Astrocyte (in vitro differentiated cells and primary cell): ENCODE measurements around the gene SIGLEC8. TPM values are rescaled to one million over a fixed set of nuclear protein-coding genes. Genes with fewer than 3 reads are reported as not detected.

Source experiments
- DNase-seq: peaks from one replicate; pipeline ENCODE4 v3.0.0-alpha.2; 2010; ENCODE audit warnings: low read depth
- FAIRE-seq: peaks from 2 replicates; lab custom pipeline; 2011; peaks lifted over from hg19 to GRCh38; lab: Jason Lieb, UNC
- H2AFZ ChIP-seq: 2 replicates; pipeline ENCODE4 v1.6.0; 2012; ENCODE audit warnings: low read depth, low read length, inconsistent platforms
- H3K27ac ChIP-seq: 2 replicates; pipeline ENCODE4 v1.5.1; 2011; ENCODE audit warnings: low read depth, low read length, inconsistent platforms
- H3K27me3 ChIP-seq: 2 replicates; pipeline ENCODE4 v1.6.0; 2011; ENCODE audit warnings: low read length, inconsistent platforms; ENCODE audit not compliant: insufficient read depth
- H3K36me3 ChIP-seq: 2 replicates; pipeline ENCODE4 v1.5.1; 2011; ENCODE audit warnings: low read length, inconsistent platforms; ENCODE audit not compliant: insufficient read depth
- H3K4me1 ChIP-seq: 2 replicates; pipeline ENCODE4 v1.5.1; 2011; ENCODE audit warnings: low read length, inconsistent platforms; ENCODE audit not compliant: insufficient read depth
- H3K4me2 ChIP-seq: 2 replicates; pipeline ENCODE4 v1.6.0; 2012; ENCODE audit warnings: low read length, inconsistent platforms
- H3K4me3 ChIP-seq: 2 replicates; pipeline ENCODE4 v1.5.1; 2011; ENCODE audit warnings: low read depth, mild to moderate bottlenecking, low read length, inconsistent platforms; ENCODE audit not compliant: insufficient read depth
- H3K79me2 ChIP-seq: 2 replicates; pipeline ENCODE4 v1.6.0; 2012; ENCODE audit warnings: mild to moderate bottlenecking, low read length, inconsistent platforms; ENCODE audit not compliant: insufficient read depth
- H3K9ac ChIP-seq: 2 replicates; pipeline ENCODE4 v1.6.0; 2012; ENCODE audit warnings: mild to moderate bottlenecking, low read length, inconsistent platforms
- H3K9me3 ChIP-seq: 2 replicates; pipeline ENCODE4 v1.5.1; 2012; ENCODE audit warnings: low read depth, mild to moderate bottlenecking, low read length, inconsistent platforms; ENCODE audit not compliant: insufficient read depth
- H4K20me1 ChIP-seq: 2 replicates; pipeline ENCODE4 v1.6.0; 2012; ENCODE audit warnings: low read length, inconsistent platforms; ENCODE audit not compliant: insufficient read depth
- H3K27ac Mint-ChIP-seq: one replicate; pipeline ENCODE4 v1.8.0; 2021; ENCODE audit warnings: mild to moderate bottlenecking, mixed read lengths; ENCODE audit not compliant: unreplicated experiment
- H3K27me3 Mint-ChIP-seq: one replicate; pipeline ENCODE4 v1.8.0; 2021; ENCODE audit warnings: low read depth, mixed read lengths; ENCODE audit not compliant: unreplicated experiment
- H3K36me3 Mint-ChIP-seq: one replicate; pipeline ENCODE4 v1.8.0; 2021; ENCODE audit warnings: low read depth, mixed read lengths; ENCODE audit not compliant: unreplicated experiment
- H3K4me1 Mint-ChIP-seq: one replicate; pipeline ENCODE4 v1.8.0; 2021; ENCODE audit warnings: low read depth, mixed read lengths; ENCODE audit not compliant: unreplicated experiment
- H3K4me3 Mint-ChIP-seq: one replicate; pipeline ENCODE4 v1.8.0; 2021; ENCODE audit warnings: mild to moderate bottlenecking, moderate library complexity, mixed read lengths; ENCODE audit not compliant: unreplicated experiment
- H3K9me3 Mint-ChIP-seq: one replicate; pipeline ENCODE4 v1.8.0; 2021; ENCODE audit warnings: mild to moderate bottlenecking, mixed read lengths; ENCODE audit not compliant: unreplicated experiment
- CTCF ChIP-seq: IDR thresholded peaks from 2 replicates; pipeline ENCODE4 v1.5.1; 2011; ENCODE audit warnings: low read depth, mild to moderate bottlenecking, inconsistent platforms, low read length, moderate library complexity; ENCODE audit not compliant: insufficient read depth
- EZH2 ChIP-seq: IDR thresholded peaks from 2 replicates; pipeline ENCODE4 v1.6.1; 2012; ENCODE audit warnings: mild to moderate bottlenecking, low read length, inconsistent platforms; ENCODE audit not compliant: insufficient read depth
- total RNA-seq: library from RNA; stranded (reverse); gene quantifications from 2 replicates; pipeline ENCODE4 v1.2.1, GENCODE V29; 2021

The SIGLEC8 gene
- total RNA-seq, 1 donor from 2014 or later = not detected

GRCh38 chr19:51489113-51489512 is 30.9 kb upstream of the SIGLEC8 start:
- Histone ChIP-seq H2AFZ (no peak overlapping the region), H4K20me1 (no peaks in the 10 kb centered on the region), H3K4me3 (no peak overlapping the region), H3K9ac (no peak overlapping the region), H3K27me3 (no peaks in the 10 kb centered on the region), H3K27ac (no peak overlapping the region), H3K36me3 (no peaks in the 10 kb centered on the region), H3K4me2 (no peak overlapping the region), H3K79me2 (no peaks in the 10 kb centered on the region), H3K4me1 (no peaks in the 10 kb centered on the region), H3K9me3 (peaks cover 9% of the 10 kb centered on the region)
- FAIRE-seq = no peak
- H3K27me3 Mint-ChIP-seq = peaks cover 13% of the 10 kb centered on the region
- DNase-seq = no peak
- H3K9me3 Mint-ChIP-seq = peaks cover 18% of the 10 kb centered on the region
- no peak overlapping the region for H3K27ac Mint-ChIP-seq
- no peak overlapping the region for H3K4me3 Mint-ChIP-seq
- H3K36me3 Mint-ChIP-seq = no peaks in the 10 kb centered on the region
- no peak for TF ChIP-seq CTCF
- TF ChIP-seq EZH2 = no peak
- no peaks in the 10 kb centered on the region for H3K4me1 Mint-ChIP-seq

GRCh38 chr19:51488491-51488890 is 30.2 kb upstream of the SIGLEC8 start:
- no peak for TF ChIP-seq EZH2
- TF ChIP-seq CTCF = no peak

GRCh38 chr19:51485960-51486660 is 27.9 kb upstream of the SIGLEC8 start:
- H3K4me2 ChIP-seq = no peak overlapping the region
- Mint-ChIP-seq H3K9me3 (peaks cover 6% of the 10 kb centered on the region), H3K36me3 (no peaks in the 10 kb centered on the region), H3K4me1 (no peaks in the 10 kb centered on the region), H3K27ac (no peak overlapping the region), H3K4me3 (no peak overlapping the region), H3K27me3 (peaks cover 7% of the 10 kb centered on the region)
- no peaks in the 10 kb centered on the region for H3K36me3 ChIP-seq
- H3K27ac ChIP-seq = no peak overlapping the region
- H2AFZ ChIP-seq = no peak overlapping the region
- no peaks in the 10 kb centered on the region for H4K20me1 ChIP-seq
- no peak overlapping the region for H3K4me3 ChIP-seq
- no peaks in the 10 kb centered on the region for H3K79me2 ChIP-seq
- H3K9ac ChIP-seq = no peak overlapping the region
- H3K4me1 ChIP-seq = no peaks in the 10 kb centered on the region
- TF ChIP-seq CTCF (no peak), EZH2 (no peak)
- no peak for DNase-seq
- no peak for FAIRE-seq
- no peaks in the 10 kb centered on the region for H3K27me3 ChIP-seq
- peaks cover 9% of the 10 kb centered on the region for H3K9me3 ChIP-seq

More at GRCh38 chr19:51488491-51488890, 30.2 kb upstream of the SIGLEC8 start:
- Mint-ChIP-seq H3K27me3 (peaks cover 12% of the 10 kb centered on the region), H3K9me3 (peaks cover 12% of the 10 kb centered on the region), H3K27ac (no peak overlapping the region), H3K36me3 (no peaks in the 10 kb centered on the region), H3K4me3 (no peak overlapping the region), H3K4me1 (no peaks in the 10 kb centered on the region)
- Histone ChIP-seq H3K9ac (no peak overlapping the region), H3K36me3 (no peaks in the 10 kb centered on the region), H3K4me1 (no peaks in the 10 kb centered on the region), H2AFZ (no peak overlapping the region), H3K27ac (no peak overlapping the region), H3K4me2 (no peak overlapping the region), H3K4me3 (no peak overlapping the region), H4K20me1 (no peaks in the 10 kb centered on the region), H3K27me3 (no peaks in the 10 kb centered on the region), H3K9me3 (peaks cover 9% of the 10 kb centered on the region), H3K79me2 (no peaks in the 10 kb centered on the region)
- FAIRE-seq (no peak), DNase-seq (no peak)
